COLO829 (cell line): ENCODE results near the gene TMEM80.
A peak's percentile ranks its signal among the peaks of the same experiment; 100 is the strongest.

ENCODE experiments used
- DNase-seq: peaks from one replicate; pipeline ENCODE4 v3.0.0; 2012; ENCODE audit warnings: low spot score

Gene TMEM80

GRCh38 chr11:746289-747157, 50.9 kb downstream of the TMEM80 start:
- no peak for DNase-seq

- peak; percentile 75 for DNase-seq
Observed at GRCh38 chr11:747158-748006, 51.8 kb downstream of the TMEM80 start, which contains the start of gene TALDO1. Gene TALDO1 (plus strand): TSS chr11:747464. CDS start chr11:747482, 18 bp downstream.

- DNase-seq = no peak
Observed at GRCh38 chr11:748007-748359, 52.4 kb downstream of the TMEM80 start.

GRCh38 chr11:749731-750130, 54.1 kb downstream of the TMEM80 start:
- DNase-seq = no peak
